DOHH2 (cell line): ENCODE results near the gene SNX30.

Experiments used
- H3F3A ChIP-seq: fragments of 200-600 bp; sonication (generic), shearing (Covaris generic); 2 replicates; pipeline ENCODE4 v1.6.0; 2016; ENCODE audit warnings: antibody characterized with exemption, mild to moderate bottlenecking; ENCODE audit not compliant: control insufficient read depth, insufficient read depth
- H3K27ac ChIP-seq: fragments of 200-600 bp; sonication (generic); 2 replicates; pipeline ENCODE4 v1.5.1; 2014; ENCODE audit warnings: low read depth, mild to moderate bottlenecking, low read length, moderate library complexity
- H3K27me3 ChIP-seq: fragments of 200-600 bp; sonication (generic); 2 replicates; pipeline ENCODE4 v1.6.1; 2014; ENCODE audit warnings: mild to moderate bottlenecking, low read length, mixed read lengths; ENCODE audit not compliant: control insufficient read depth
- H3K36me3 ChIP-seq: fragments of 200-600 bp; sonication (generic); 2 replicates; pipeline ENCODE4 v1.6.1; 2014; ENCODE audit warnings: mild to moderate bottlenecking, low read length, moderate library complexity, mixed read lengths; ENCODE audit not compliant: control insufficient read depth
- H3K4me1 ChIP-seq: fragments of 200-600 bp; sonication (generic); 2 replicates; pipeline ENCODE4 v1.6.1; 2014; ENCODE audit warnings: mild to moderate bottlenecking, low read length, mixed read lengths; ENCODE audit not compliant: control insufficient read depth
- H3K4me2 ChIP-seq: fragments of 200-600 bp; sonication (generic); 2 replicates; pipeline ENCODE4 v1.6.0; 2014; ENCODE audit warnings: mild to moderate bottlenecking, low read length, moderate library complexity
- H3K4me3 ChIP-seq: fragments of 200-600 bp; sonication (generic); 2 replicates; pipeline ENCODE4 v1.5.1; 2014; ENCODE audit warnings: mild to moderate bottlenecking, low read length, mixed read lengths
- H3K79me2 ChIP-seq: fragments of 200-600 bp; sonication (generic); 2 replicates; pipeline ENCODE4 v1.6.1; 2014; ENCODE audit warnings: mild to moderate bottlenecking, low read length, mixed read lengths; ENCODE audit not compliant: control insufficient read depth
- H3K9me2 ChIP-seq: fragments of 200-600 bp; sonication (generic); replicated peaks from 2 replicates; pipeline ENCODE4 v1.6.1; 2014; ENCODE audit warnings: mild to moderate bottlenecking, low read length, mixed read lengths; ENCODE audit not compliant: control insufficient read depth
- H3K9me3 ChIP-seq: fragments of 200-600 bp; sonication (generic); 2 replicates; pipeline ENCODE4 v1.6.1; 2014; ENCODE audit warnings: antibody characterized with exemption, low read length, mixed read lengths; ENCODE audit not compliant: control insufficient read depth, insufficient read depth
- H4K20me1 ChIP-seq: fragments of 200-600 bp; sonication (generic); 2 replicates; pipeline ENCODE4 v1.6.0; 2014; ENCODE audit warnings: low read depth, mild to moderate bottlenecking, antibody characterized with exemption, low read length, moderate library complexity; ENCODE audit not compliant: control insufficient read depth, insufficient read depth
- EZH2phosphoT487 ChIP-seq: fragments of 200-600 bp; sonication (generic); IDR thresholded peaks from 2 replicates; pipeline ENCODE4 v1.6.1; 2017; ENCODE audit warnings: borderline replicate concordance, mild to moderate bottlenecking, antibody characterized with exemption, low read length, moderate library complexity, mixed read lengths
- TF ChIP-seq, protein P1 (sequence below): fragments of 200-600 bp; sonication (generic); IDR thresholded peaks from one replicate; pipeline ENCODE4 v1.5.1; 2014; ENCODE audit warnings: antibody characterized with exemption, mild to moderate bottlenecking, low read depth, low read length; ENCODE audit not compliant: poor library complexity, severe bottlenecking

SNX30 gene

DNA sequence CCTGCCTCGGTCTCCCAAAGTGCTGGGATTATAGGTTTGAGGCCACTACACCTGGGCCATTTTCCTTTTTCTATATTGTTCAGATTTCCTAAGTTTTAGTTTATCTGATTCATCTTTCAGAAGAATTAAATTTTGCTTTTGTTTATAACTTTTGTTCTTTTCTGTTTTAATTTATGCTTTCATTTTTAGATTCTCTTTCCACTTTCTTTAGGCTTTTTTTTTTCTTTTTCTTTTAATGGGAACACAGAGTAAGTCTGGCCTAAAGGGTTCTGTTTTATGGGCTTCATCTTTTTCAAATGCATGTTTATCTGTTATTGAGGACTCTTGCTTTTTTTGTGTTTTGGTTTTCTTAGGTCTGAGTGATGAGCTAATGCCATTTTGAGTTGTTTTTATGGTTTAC lies 42.1 kb downstream of the SNX30 start:
- no peak overlapping the region for H3K27ac ChIP-seq
- H3K4me2 ChIP-seq, result peak overlapping the region; percentile 32
- H3K27me3 ChIP-seq, result no peaks in the 10 kb centered on the region
- no peak overlapping the region for H3K4me3 ChIP-seq
- no peaks in the 10 kb centered on the region for H4K20me1 ChIP-seq
- no peaks in the 10 kb centered on the region for H3K9me2 ChIP-seq
- H3K4me1 ChIP-seq, result peaks cover 45% of the 10 kb centered on the region
- H3K9me3 ChIP-seq, result no peaks in the 10 kb centered on the region
- peaks cover 88% of the 10 kb centered on the region for H3K79me2 ChIP-seq
- no peaks in the 10 kb centered on the region for H3K36me3 ChIP-seq
- TF ChIP-seq EZH2phosphoT487, result no peak
- TF ChIP-seq, protein P1, sequence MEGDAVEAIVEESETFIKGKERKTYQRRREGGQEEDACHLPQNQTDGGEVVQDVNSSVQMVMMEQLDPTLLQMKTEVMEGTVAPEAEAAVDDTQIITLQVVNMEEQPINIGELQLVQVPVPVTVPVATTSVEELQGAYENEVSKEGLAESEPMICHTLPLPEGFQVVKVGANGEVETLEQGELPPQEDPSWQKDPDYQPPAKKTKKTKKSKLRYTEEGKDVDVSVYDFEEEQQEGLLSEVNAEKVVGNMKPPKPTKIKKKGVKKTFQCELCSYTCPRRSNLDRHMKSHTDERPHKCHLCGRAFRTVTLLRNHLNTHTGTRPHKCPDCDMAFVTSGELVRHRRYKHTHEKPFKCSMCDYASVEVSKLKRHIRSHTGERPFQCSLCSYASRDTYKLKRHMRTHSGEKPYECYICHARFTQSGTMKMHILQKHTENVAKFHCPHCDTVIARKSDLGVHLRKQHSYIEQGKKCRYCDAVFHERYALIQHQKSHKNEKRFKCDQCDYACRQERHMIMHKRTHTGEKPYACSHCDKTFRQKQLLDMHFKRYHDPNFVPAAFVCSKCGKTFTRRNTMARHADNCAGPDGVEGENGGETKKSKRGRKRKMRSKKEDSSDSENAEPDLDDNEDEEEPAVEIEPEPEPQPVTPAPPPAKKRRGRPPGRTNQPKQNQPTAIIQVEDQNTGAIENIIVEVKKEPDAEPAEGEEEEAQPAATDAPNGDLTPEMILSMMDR, result no peak
- H3F3A ChIP-seq, result peaks cover 14% of the 10 kb centered on the region

DNA sequence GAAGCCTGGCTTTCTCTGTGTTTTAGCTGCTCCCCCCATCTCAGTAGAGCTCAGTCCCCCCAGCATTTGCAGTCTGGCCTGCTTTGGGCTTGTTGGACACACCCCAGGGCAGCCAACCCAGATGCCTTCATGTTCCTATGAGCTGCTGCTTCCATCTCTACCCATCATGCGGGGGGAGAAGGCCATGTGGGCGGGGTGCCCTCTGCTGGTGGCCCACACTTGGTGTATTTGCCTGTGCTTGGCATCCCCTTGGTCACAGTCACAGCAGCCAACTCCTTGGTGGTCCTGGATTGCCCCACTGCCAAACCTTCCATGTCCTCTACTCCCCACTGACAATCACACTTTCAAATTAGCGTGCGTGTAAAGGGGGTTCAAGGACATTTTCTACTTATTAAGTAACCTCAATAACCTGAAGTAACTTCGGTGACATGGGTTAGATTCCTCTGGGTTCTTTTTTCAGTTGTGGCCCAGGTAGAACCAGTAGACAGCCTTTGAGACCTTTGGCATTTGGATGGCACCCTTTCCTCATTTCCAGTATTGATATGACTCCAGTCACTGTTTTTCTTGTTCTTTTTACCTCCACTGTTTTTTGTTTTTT lies 42.8 kb downstream of the SNX30 start:
- H3K9me3 ChIP-seq, result no peaks in the 10 kb centered on the region
- TF ChIP-seq EZH2phosphoT487, result no peak
- TF ChIP-seq, protein P1, result peak; percentile 94
- peaks cover 38% of the 10 kb centered on the region for H3K4me1 ChIP-seq
- H3K4me3 ChIP-seq, result no peak overlapping the region
- H3K4me2 ChIP-seq, result peak overlapping the region; percentile 32
- no peaks in the 10 kb centered on the region for H3K36me3 ChIP-seq
- H3F3A ChIP-seq, result peaks cover 14% of the 10 kb centered on the region
- H4K20me1 ChIP-seq, result no peaks in the 10 kb centered on the region
- peaks cover 82% of the 10 kb centered on the region for H3K79me2 ChIP-seq
- H3K9me2 ChIP-seq, result no peaks in the 10 kb centered on the region
- H3K27me3 ChIP-seq, result no peaks in the 10 kb centered on the region
- no peak overlapping the region for H3K27ac ChIP-seq

DNA sequence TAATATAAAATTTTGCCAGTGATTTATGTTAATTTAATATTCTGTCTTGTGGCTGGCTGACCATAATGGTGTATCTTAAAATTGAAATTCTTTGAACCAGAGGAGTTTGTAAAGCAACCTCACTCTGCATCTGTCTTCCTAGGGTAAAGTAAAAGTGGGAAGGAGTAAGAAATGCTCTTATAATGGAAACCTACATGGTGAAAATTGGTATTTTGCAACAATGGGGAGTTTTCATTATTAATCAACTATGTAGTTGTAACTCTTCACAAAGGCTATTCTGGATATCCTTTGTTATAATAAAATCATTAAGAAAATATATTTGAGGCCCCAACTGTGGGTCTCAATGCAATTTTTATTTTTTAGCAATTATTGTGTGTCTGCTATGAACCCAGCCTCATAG lies 44.2 kb downstream of the SNX30 start:
- peaks cover 28% of the 10 kb centered on the region for H3K4me1 ChIP-seq
- no peaks in the 10 kb centered on the region for H3K36me3 ChIP-seq
- no peaks in the 10 kb centered on the region for H3K27me3 ChIP-seq
- H3K79me2 ChIP-seq, result peaks cover 68% of the 10 kb centered on the region
- no peak overlapping the region for H3K4me2 ChIP-seq
- H3F3A ChIP-seq, result peaks cover 10% of the 10 kb centered on the region
- no peak overlapping the region for H3K4me3 ChIP-seq
- H3K9me2 ChIP-seq, result no peaks in the 10 kb centered on the region
- no peak for TF ChIP-seq EZH2phosphoT487
- TF ChIP-seq, protein P1, result no peak
- H4K20me1 ChIP-seq, result no peaks in the 10 kb centered on the region
- no peaks in the 10 kb centered on the region for H3K9me3 ChIP-seq
- no peak overlapping the region for H3K27ac ChIP-seq
